Raji (cell line): ENCODE measurements around the gene TLE3.

Experiments used
- POLR2A ChIP-seq: IDR thresholded peaks from 2 replicates; pipeline ENCODE4 v1.6.1; 2011; ENCODE audit warnings: low read depth, low read length, control low read depth; ENCODE audit not compliant: insufficient read depth

TLE3 gene

DNA sequence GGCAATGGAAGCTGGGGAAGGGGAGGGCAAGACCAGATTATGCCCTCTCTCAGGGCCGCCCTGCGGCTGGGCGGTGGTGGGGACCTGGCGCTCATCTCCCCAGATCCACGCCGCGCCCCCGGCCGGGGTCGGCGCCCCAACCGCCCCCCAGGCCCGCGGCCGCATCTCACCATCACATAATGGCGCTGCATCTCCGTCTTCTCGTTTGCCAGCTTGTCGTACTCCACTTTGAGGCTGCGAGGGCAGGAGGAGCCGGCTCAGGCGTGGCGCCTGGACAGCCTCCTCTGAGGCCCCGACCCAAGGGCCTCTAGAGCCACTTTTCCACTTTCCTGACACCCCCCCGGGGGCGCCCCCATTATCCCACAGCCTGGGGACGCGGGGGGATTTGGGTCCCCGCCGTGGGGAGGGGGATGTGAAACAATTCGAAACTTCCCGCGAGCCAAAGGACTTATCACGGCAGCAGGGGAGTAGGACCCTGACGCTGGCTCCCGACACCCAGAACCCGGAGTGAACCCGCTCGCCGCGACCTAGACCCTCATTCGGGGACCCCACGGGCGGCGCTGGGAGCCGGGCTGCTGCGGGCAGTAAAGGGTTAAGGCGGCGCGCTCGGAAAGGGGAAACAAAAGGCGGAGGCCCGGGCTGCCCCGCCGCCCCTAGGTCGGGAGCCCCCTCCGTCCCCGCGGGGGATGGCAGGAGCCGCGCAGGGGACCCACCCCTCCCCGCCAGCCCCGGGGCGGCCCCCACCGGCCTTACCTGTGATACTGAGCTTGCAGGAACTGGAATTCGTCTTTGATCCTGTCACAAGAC is 2.1 kb downstream of the TLE3 start:
- no peak for TF ChIP-seq POLR2A

DNA sequence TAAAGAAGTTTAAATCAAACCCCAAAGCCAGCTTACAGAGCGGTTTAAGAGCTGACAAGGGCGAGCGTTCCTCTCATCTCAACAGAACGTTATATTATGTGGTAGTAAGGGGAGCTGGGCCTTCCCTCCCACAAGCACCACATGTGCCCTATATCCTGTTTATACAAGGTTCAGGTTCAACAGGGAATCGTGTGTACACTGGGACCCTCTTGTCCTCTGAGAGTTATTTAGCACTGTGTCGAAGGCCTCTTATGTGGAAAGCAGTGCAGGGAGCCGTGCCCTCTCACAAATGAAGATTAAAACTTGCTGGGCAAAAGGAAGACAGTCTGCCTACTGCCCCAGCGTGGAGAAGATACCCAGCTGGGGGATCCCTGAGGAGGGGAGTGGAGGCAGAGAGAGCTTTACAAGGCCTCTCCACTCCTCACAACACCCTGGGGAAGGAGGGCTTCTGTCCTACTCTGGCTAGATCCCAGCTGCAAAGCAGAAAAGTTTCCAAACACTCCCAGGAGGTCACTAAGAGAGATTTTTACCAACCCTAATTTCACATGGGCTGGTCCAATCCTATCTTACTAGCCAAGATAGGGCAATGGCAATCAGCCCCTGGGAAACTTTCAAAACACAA is 2.9 kb downstream of the TLE3 start:
- no peak for TF ChIP-seq POLR2A

DNA sequence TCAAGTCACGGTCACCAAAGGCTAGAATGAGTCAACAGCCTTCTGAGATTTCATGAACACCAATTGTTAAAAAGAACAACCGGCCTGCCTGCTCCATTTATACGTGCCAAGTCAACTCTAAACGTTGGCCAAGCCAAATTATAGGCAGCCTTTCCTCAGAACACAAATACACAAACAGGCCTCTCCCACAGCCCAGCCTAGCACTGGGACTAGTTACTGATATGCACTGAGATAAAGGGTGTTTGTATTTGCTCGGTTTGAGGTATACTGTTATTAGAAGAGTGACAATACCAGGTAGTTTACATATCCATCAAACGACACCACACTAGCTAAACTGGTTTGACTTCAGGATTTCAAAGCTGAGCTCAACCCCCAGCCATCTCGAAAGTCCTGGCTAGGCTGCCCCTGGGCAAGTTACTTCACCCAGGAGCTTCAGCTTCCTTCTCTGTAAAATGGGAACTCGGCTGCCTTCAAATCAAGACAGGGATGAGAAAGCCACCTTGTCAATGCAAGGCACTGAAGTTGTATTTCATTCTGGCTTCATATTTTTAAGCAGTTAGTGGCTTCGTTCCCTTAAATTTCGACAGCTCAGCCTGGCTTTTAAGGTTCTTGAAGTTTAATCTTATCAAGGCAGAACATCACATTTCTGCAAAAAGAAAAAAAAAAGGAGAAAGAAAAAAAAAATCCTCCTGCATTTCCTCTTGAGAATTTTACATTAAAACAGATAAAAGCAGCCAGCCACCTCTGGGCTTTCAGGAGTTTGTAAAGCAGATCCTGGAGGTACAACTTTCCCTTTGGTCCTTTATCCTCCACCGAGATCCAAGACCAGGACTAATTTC is 4.0 kb downstream of the TLE3 start:
- no peak for TF ChIP-seq POLR2A

DNA sequence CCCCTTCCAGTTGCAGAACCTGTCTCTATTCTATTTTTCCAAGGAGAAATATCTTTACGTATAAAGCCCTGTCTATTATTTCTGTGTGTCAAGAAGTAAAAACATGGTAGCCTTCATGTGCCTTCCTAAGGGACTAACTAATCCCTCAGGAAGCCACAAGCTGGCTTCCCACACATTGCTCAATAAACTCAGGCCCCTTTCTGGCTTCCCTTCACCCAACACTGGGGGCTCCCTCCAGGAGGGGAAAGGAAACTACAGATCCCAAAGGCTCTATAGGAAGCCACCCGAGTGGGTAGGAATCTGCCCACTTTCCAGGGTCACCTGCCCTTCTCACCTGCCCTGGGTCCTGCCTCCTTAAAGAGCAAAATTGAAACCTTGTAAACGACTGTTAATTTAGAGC is 4.6 kb downstream of the TLE3 start:
- TF ChIP-seq POLR2A: no peak

DNA sequence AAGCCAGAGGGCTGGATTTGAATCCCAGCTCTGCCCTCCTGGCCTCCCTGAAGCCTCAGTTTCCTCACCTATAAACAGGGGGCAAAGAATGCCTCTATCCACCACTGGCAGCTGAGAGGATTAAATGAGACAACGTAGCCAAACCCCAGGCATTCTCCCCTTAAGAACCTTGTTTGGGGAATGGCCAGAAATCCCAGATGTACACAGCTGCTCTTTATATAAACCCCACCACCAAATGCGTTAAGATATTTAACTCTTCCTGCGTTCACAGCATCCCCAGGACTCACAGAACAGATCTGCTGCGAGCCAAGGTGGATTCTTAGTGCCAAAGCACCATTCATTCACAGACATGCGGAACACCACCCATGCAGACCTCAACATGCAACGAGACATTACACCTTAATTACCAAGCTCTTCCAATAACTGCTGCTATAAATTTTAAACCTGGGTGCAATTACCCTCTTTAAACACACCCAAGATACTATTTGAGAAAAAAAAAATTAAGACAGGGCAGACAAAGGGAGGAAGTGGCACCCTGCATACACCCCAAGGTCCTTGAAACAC is 5.2 kb downstream of the TLE3 start:
- TF ChIP-seq POLR2A: no peak

DNA sequence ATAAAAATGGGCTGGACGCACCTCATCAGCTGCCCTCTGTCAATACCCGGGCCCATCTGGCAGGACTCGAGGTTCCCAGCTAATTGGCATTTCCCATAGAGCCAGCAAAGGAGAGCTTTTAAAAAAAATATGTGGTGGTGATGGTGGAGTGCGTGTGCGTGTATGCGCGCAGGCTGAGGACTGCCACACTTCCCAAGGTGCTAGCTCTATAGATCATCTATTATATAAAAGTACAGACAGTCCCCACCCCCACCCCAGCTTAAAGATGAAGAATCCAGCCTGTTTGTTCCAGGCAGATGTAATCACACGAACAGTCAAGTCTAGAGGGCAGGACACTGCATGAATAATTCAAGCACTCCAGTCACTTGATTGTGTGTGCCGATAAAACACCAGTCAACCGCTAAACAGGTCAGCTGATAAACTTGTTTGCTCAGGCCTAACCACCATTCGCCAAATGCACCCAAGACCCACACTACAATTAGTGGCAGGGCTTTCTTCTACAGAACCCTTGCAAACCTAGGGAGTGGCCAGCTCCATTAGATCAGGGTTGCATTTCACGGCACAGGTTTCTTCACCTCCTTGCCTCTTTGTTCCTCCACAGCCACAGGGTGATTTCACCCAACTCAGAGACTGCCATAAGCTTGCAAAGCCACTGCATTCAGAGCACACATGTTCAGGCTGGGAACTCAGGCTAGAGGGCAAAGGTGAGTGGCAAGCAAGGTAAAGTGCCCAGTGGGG is 5.8 kb downstream of the TLE3 start:
- TF ChIP-seq POLR2A: no peak

DNA sequence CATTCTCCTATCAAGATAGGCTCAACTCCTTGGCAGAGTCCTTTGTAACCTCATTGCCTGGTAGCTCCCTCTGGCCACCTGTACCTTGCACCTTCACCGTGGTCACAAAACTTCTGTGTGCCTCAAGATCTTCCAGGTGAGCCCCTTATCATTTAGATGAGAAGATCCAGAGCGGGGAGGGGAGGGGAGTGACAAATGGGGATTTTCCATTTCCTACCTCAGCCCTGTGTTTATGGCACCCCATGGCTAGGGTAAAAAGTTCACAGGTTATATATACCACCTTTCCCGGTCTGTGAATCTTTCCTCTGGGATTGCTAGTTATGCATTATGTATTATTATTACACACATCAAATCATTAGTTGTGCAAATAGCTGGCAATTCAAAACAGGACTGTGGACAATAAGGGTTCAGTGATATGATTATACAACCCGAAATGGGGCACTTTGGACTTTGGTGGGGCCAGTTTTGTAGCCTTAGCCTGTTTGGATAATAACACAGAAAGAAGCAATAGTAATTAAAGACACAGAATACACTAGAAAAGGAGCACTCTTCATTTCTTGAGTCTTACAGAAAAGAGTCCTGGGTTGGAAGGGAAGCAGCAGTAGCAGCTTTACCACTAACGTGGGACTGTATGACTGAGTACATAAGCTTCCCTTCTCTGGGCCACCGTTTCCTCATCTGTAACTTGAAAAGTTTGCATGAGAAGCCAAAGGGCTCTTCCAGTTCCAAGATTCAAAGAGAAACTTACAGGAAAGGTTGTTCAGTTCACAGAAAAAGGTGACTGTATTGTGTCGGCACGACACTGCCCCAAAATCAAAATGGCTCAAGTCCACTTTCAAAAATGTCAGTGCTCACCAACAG is 7.1 kb downstream of the TLE3 start:
- TF ChIP-seq POLR2A: no peak

DNA sequence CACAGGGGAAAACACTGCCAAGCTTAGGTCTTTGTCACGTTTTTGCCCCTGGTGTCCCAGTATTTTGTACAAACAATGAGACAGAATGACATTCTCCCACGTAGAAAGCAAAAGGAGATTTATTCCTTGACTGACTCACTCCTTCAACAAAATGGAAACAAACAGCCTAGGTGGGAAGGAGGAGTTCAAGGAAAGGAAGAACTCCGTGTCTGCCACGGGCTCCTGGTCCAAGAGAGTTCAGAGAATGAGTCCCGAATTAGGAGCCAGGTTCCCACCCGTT is 8.1 kb downstream of the TLE3 start:
- no peak for TF ChIP-seq POLR2A

DNA sequence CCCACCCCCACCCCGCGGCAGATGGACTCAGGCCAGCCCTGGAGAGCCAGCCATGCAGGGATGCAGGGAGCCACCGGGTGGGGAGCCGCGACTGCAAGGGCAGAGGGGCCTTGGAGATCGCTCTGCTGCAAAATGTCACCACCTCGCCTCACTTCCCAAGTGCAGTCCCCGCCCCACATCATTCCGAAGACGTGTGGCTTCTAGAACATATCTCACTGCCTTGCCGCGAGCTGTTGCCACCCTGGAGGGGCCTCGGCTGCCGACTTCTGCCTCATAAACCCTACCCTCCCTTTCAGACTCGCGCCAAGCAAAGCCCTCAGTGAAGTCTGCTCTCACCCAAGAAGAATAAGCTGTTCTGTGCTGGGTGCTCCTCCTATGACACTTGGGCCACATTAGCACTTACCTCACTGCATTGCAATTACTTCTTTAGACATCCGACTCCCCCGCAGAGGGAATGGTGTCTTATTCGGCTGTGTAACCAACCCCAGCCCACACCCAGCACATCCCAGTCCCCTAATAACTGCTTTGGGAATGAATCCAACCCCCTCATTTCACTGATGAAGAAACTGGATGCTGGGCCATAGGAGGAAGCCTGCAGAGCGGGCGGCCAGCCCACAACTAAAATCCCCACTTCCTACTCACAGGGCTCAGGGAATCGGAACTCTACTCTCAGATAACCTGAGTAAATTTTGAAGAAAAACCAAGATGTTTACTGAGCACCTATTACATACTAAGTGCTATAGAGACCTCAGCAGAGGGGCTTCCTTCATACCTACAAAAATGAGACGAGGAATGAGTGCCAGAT is 8.6 kb downstream of the TLE3 start:
- TF ChIP-seq POLR2A: no peak

DNA sequence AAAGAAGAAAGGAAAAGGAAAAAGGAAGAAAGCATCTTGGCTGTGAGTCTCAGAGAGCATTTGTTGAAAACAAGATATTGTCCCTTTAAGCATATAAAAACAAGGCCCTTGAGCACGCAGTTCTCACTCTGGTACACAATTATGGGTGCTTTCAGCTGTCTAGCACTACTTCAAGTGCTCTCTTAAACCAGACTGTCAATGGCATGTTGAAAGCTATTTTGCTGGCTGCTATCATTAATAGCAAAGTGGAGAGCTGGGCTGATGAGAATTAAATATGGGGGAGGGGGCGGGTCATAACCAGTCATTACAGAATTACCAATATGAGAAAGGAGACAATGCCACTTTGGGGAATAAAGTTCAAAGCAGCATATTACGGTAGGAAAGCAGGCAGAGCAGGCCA is 9.3 kb downstream of the TLE3 start:
- TF ChIP-seq POLR2A: no peak

DNA sequence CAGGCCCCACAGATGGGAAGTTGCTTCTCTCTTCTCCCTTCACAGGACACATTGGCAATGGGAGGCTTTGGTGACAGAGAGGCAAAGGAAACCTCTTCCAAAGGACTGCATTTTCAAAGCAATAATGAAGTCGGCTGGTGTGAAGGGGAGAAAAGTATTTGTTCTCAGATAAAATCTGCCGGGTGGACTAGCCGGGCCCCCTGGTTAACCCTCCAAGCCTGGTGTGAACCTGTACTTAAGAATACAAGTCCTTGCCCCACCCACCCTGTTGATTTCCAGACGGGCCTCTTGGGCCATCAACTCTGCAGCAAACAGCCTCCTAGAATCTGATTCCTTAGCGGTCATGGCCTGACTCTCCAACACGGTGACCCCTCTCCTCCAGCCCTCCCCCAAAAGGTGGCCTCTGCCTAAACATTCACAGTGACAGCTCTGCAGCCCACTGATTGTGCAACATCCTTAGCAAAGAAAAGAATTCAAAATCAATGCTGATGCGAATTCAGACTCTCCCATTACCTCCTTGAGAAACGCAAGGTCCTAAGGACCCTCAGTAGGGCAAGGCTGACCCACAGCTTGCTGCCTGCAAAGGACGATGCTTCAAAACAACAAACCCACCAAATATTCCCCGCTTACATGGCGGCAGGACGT is 9.9 kb downstream of the TLE3 start:
- TF ChIP-seq POLR2A: no peak

DNA sequence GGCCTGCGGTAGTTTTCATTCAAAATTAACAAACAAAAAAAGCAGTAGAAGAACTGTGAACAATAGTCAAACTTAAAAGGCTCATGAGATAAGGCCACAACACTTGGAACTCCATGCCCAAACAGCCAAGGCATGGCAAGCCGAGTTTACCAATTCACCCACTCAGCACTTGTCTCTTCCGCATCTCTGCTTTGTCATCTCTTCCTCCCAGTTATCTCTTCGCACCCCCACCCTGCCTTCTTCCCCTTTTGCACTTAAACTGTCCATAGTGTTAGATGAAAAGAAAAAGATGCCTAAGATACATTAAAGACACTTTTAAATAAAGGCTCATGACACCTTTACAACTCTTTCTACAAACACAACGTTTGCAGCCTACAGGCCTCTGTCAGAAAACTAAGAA is 11.1 kb downstream of the TLE3 start:
- no peak for TF ChIP-seq POLR2A

DNA sequence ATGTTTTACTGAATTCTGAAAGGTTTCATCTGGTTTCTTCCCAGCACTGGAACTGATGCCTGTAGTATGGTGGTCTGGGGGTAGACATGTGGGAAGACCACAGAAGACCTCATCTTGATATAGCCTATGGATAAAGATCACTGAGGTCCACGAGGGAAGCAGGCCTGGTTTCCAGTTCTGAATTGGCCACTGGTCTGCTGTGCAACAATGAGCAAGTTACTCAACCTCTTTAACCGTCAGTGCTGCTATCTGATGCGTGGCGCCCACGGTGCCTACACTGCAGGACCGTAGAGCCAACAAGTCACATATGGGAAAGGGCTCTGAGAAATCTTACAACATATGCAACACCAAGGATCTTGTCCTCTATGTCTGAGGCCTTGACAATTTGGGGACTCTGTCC is 13.3 kb downstream of the TLE3 start:
- no peak for TF ChIP-seq POLR2A
